Activated T-helper 1 cell treated with Interleukin-2 at 50 U/mL for 16 hours (primary cell): ENCODE measurements around the gene SUB1.
"Not testable (repeated sequence)": the region's sequence is repeated elsewhere in the genome, so short reads cannot be mapped to it uniquely, and the experiment has no call there.

Experiments
- DNase-seq: peaks from one replicate; pipeline ENCODE4 v3.0.0-alpha.2; 2020; ENCODE audit warnings: low read depth

Gene SUB1

DNA sequence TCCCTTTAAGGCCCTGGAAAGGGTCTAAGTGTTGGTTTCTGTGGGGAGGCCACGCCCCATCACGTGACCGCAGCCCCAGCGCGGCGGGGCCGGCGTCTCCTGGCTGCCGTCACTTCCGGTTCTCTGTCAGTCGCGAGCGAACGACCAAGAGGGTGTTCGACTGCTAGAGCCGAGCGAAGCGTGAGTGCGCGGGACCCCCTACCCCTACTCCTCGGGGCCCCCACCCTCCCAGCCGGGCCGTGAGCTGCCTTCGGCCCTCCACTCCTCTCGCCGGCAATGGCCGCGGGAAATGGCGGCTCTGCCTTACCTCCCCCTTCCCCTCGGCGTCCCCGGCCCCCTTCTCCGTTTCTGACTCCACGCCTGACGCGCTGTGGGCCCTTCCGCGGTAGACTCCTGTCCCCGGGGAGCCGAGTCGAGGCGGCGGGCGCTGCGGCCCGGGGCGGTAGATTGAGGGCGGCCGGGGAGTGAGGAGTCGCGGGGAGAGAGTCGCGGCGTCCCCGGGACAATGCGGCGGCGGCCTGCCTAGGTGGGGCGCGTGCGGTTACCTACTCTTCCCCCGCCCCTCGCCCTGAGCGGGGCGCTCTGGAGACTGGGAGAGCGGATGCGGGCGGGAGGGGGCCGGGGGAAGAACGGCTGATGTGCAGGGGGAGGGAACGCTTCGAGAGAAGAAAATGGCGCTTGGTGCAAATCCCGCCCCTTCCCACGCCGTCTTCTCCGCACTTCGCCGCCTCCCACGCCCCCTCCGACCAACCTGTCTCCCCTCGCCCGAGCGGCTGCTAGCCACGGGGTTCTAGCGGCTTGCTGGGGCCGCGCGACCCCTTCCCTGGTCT is at the start of gene SUB1:
Gene SUB1 (plus strand): TSS at position 112 of the 830 bp plus-strand sequence. CDS start 2,956 bp downstream, outside the sequence.
- DNase-seq = peak; percentile 91

DNA sequence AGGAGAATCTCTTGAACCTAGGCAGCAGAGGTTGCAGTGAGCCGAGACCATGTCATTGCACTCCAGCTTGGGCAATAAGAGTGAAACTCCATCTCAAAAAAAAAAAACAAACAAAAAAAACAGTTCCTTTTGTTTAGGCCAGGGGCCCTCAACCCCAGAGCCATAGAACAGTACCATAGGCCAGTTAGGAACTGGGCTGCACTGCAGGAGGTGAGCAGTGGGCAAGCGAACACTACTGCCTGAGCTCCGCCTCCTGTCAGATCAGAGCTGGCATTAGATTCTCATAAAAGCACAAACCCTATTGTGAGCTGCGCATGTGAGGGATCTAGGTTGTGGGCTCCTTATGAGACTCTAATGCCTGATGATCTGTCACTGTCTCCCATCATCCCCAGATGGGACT is 49.1 kb upstream of the SUB1 start:
- no peak for DNase-seq

- not testable (repeated sequence) for DNase-seq
These were observed 47.8 kb upstream of the SUB1 start for GRCh38 chr5:32537437-32538029.

DNA sequence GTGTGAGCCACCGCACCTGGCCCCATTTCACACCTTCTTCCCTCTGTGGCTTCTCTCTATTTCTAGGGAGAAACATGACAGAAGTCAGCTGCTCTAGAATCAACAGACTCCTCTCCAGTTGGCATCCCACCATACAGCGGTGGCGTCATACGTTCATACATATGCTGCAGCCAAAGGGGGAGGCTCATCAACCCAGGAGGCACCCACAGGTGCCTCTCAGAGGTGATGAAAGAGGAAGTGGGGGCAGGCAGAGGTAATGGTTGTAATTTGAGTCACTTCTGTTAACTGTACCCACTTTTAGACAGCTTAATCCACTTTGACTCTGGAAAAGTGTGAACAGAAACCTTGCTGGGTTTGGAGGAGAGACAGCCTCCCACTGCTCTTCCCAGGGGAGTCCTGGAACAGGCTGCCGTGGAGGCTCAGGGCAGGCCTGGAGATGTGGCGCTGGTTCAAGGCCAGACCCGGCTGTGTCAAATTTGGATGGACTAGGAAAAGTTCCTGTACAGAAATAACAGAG is 47.3 kb upstream of the SUB1 start:
- DNase-seq = no peak

DNA sequence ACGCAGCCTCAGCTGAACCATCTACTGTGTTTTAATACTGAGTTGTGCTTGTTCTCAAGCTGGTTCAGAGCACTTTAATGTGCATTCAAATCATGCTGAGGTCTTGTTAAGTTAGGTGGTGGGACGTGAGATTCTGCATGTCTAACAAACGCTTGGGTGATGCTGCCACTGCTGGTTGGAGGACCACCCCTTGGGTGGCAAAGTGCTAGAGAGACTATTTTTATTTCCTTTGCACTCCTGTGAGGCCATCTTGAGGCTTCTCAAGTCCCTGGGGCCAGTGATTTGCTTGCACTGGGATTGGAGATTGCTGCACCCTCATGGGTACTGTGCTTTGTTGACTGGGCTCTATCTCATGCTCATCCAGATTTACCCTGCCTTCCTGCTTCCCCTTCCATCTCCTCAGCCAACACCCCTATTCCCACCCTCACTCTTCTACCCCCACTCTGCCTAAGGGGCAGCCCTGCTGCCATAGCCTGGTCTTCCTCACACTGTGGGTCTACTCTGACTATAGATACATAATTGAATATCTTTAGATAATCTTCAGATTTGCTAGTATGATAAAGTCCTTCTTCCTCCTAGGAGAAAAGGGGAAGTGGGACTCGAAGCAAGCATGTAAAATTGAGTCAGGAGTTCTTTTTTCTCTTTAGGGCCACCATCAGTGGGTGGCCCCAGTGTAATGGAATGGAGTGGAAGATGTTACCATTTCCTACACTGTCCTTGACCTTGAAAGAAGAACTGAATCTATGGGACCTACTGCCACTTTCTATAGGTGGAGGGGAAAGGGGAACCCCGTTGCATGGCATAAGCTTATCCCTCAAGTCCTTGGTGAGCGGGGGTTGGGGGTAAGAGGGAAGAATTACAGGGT is 45.1 kb upstream of the SUB1 start:
- no peak for DNase-seq

GRCh38 chr5:32541241-32541640 is 44.1 kb upstream of the SUB1 start:
- DNase-seq = no peak

DNA sequence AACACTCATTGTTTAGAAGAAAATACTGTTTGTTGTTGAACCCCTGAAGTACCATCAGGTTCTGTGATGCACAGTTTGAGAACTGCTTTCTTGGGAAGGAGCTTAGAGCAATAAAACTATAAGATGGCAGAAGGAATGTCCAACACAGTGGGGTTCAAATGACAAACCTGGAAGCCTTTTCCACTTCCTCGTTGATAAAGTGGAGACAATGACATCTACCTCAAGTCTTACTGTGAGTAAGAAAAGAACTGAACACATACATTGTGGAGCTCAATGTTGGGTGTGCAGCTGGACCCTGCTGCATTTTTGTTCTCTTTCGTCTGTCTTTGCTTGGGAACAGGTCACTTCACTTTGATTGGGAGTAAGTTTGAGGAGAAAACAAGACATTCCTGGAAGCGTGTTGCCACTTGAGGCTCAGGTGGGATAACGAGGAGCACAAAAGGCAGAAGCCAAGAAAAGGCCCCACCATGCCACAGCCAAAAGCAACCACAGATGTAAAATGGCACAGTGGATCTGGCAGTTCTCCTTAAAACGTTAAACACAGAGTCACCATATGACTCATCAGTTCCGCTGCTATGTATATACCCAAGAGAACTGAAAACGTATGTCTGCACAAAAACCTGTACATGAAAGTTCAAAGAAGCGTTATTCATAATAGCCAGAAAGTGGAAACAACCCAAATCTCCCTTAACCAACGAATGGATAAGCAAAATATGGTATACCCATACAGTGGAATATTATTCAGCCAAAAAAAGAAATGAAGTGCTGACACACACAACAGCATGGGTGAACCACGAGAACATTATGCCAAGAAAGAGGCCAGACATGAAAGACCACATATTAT is 42.9 kb upstream of the SUB1 start:
- no peak for DNase-seq

DNA sequence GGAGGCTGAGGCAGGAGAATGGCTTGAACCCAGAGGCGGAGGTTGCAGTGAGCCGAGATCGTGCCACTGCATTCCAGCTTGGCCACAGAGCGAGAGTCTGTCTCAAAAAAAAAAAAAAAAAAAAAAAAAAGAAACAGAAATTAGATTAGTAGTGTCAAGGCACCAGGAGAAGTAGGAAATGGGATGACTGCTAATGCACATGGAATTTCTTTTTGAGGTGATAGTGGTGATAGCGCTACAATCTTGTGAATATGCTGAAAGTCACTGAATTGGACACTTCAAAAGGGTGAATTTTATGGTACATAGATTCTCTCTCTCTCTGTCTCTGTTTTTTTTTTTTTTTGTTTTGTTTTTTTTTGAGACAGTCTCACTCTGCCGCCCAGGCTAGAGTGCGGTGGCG is 42.1 kb upstream of the SUB1 start:
- DNase-seq = no peak

DNA sequence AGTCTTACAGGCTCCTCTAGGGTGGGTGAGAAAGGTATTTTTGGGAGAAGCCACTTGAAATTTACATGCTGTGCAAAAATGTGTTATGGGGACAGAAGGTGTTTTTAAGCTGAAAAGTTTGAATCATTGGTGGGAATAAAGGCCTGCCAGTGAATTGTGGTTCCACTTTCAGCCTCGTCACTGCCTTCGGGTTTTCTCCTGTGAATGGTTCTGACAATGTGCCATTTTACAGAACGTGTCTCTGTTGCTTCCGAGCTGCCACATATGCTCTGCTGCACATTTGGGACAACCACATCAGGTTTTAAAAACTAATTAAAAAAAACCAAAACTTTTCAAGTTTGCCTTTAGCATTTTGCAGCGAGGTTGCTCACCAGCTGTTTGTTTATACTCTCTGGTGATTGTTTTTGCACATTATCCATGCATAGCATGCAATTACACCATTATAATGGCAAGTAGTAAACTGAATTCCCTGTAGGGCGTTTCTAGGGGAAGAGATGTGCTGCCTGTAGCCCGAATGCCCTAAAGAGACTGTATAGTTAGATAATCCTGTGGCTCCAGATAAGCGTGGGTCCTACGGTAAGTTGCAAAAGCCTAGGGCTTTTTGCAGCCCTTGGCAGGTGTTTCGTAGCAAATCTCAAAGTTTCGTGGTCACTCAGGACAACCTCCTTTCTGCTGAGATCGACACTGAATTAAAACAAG is 40.1 kb upstream of the SUB1 start:
- no peak for DNase-seq

DNA sequence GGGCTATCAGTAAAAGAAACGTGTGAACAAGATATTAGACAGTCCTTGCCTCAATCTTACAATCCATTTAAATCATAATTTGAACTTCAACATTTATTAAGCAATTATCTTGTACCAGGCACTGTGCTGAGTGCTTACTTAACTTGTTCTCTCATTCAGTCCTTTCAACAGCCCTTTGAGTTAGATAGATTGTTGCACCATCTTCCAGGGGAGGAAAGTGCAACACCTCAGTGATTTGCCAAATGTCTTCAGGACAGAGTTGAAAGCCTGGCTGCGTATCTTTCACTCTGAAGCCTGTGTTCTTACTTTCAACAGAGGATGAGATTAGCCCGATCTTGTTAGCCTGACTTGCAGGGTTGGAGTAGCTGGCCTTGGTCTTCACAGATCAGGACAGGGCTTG is 34.2 kb upstream of the SUB1 start:
- DNase-seq = no peak

DNA sequence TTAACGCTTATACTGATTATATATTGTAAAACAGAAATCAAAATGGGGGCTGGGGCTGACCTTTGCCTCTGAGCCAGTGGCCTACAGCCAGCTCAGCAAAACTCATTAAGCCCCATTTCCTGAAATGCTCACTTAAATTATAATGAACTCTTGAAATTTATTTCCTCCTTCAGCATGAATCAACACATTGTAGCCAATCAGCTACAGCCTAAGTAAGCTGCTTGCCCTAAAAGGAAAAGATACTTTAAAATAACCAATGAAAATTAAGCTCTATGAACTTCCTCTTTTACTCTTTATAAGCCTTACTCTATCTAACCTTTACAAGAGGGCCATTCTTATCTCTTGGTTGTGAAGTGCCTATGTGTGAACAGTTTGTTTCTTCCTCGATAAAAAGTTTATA is 33.5 kb upstream of the SUB1 start:
- no peak for DNase-seq

- not testable (repeated sequence) for DNase-seq
These were observed 32.9 kb upstream of the SUB1 start for GRCh38 chr5:32552491-32552890.

DNA sequence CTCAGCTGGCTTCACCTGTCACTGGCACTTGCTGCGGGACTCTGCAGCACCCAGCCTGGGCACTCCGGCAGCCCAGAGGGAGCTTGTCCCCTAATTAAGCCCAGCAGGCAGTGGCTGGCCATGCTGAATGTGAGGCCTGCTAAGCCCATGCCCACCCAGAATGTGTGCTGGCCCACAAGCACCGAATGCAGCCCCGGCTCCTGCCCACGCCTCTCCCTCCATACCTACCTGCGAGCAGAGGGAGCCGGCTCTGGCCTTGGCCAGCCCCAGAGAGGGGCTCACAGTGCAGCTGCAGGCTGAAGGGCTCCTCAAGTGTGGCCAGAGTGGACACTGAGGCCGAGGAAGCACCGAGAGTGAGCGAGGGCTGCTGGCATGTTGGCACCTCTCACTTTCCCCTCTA is 32.4 kb upstream of the SUB1 start:
- no peak for DNase-seq

- not testable (repeated sequence) for DNase-seq
These were observed 31.1 kb upstream of the SUB1 start for GRCh38 chr5:32554181-32554780.

DNA sequence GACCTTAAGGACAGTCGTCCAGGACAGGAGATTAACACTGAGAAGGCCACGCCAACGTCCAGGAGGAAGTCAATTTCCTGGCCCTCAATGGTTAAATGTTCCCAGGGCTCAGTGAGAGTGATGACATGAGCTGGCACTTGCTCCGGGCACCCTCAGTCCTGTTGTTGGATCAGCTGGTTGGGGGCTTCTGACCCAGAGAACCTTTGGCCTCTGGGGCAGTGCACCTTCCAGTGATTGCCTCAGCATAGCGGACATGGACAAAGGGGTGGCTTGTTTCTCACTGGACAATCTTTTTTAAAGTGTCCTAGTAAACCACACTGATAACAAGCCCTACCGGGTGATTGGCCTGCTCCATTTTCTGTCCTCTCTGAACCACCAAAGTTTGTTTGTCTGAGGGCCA is 28.8 kb upstream of the SUB1 start:
- DNase-seq = not testable (repeated sequence)

DNA sequence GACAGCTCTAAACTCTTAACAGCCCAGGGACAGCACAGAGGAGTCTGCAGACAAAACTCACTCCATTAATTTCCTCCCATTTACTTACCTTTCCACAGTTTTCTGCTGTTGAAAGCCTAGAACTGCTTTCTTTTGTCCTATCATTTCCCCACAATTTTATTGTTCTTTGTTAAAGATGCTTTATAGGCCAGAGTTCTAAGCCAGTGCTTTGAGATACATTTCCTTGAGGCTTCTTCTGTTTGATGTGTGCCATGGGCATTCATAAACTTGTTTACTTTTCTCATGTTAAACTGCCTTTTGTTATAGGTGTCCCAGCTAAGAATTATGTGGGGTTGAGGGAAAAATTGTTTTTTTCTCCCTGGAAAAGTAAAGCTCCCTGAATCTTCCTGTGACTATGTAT is 25.9 kb upstream of the SUB1 start:
- DNase-seq = no peak

- DNase-seq = no peak
These were observed 25.4 kb upstream of the SUB1 start for GRCh38 chr5:32559921-32560320.

- DNase-seq = no peak
These were observed 23.3 kb upstream of the SUB1 start for GRCh38 chr5:32562056-32562455.

- DNase-seq = no peak
These were observed 22.5 kb upstream of the SUB1 start for GRCh38 chr5:32562843-32563242.

GRCh38 chr5:32563614-32564013 is 21.7 kb upstream of the SUB1 start:
- no peak for DNase-seq

GRCh38 chr5:32565145-32565544 is 20.2 kb upstream of the SUB1 start:
- DNase-seq = no peak
